HG03442 (cell line): ENCODE measurements around the gene CEP41.
"Not testable (repeated sequence)": the region's sequence is repeated elsewhere in the genome, so short reads cannot be mapped to it uniquely, and the experiment has no call there.

Source experiments
- ATAC-seq: cut with Tn5 transposase; IDR thresholded peaks from one replicate; pipeline ENCODE4 v1.9.1; 2021; ENCODE audit warnings: mild to moderate bottlenecking, moderate library complexity; ENCODE audit not compliant: unreplicated experiment

Gene CEP41

DNA sequence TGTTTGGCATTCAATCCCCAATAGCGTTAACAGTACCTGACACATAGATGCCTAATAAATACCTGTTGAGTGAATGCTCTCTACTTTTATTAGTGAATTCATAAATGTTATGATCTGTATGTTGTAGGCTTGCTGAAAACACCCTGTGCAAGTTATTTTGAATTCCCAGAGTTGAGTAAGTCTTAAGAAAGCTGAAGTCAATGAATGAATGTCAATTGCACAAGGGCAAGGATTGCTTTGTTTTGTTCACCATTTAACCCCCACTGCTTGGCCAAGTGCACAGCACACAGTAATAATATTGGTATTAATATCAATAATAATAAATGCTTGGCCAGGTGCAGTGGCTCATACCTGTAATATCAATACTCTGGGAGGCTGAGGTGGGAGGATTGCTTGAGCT, 50.3 kb downstream of the CEP41 start:
- ATAC-seq, result no peak

DNA sequence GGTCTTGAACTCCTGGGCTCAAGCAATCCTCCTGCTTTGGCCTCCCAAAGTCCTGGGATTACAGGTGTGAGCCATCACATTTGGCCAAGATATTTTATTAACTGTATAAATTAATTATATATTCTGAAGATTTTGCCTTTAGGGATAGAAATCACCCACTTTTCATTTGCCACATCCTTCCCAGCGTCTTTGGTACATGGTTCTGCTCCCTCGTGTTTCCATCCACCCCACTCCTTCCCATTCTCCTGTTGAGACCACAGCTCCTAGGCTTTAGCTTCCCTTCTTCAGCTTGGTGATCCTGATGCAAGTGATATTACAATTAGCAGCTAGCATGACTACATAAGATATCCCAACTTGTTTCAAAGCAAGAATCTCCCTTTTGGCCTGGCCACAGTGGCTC, 52.1 kb downstream of the CEP41 start:
- no peak for ATAC-seq

DNA sequence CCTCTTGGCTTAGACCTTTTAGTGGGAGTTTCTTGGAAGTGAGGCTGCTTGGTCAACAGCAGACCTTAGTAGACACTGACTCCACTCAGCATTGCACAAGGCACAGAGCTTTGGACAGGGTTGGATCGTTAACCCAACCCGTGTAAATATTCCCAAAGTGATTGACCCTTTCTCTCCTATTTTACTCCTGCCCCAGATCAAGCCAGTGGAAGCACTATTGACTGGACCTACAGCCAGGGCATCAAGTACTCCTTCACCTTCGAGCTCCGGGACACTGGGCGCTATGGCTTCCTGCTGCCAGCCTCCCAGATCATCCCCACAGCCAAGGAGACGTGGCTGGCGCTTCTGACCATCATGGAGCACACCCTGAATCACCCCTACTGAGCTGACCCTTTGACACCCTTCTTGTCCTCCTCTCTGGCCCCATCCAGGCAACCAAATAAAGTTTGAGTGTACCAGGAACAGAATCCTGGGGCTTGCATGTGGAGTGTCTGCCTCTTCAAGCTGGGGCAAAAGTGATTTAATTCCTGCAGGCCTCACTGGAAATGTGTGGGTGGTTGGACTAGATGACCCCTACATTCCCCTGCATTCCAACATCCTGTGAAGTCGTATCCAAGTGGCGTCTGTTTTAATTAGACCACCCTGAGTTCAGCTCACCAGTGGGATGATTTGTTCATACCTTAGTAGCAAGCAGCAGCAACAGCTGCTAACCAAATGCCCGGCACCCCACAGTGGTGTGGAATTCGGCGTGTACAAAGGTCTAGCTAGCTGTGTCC, 53.0 kb downstream of the CEP41 start:
- ATAC-seq, result no peak

DNA sequence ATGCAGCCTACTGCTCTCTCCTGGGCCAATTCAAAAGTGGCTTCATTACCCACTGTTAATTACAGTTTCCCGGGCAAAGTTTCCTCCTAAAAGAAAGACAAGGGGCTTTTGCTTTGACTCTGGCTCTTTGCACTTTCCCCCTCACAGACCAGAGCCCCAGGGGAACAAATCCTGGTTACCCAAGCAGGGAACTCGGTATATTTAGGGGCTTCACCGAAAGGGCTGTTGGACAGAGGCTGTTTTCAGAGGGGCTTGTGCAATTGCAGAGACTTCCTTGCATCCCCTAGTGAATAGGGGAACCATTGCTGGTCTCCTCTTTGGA, 53.5 kb downstream of the CEP41 start:
- ATAC-seq, result no peak

DNA sequence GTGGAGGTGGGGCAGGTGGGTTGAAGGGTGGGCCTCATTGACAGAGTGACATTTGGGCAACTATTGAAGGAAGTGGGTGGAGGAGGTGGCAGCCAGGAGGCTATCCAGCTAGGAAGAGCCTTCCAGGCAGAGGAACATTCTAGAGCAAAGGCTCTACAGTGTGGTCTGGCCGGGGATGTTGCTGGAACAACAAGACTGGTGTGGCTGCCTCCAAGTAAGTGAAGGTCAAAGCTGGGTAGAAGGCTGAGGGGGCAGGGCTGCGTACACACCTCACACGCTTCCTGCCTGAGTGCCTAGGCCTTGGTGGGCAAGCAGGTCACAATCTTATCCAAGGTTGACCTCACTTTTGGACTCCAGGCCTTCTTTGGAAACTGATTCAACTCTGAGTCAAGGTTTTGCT, 53.9 kb downstream of the CEP41 start:
- no peak for ATAC-seq

DNA sequence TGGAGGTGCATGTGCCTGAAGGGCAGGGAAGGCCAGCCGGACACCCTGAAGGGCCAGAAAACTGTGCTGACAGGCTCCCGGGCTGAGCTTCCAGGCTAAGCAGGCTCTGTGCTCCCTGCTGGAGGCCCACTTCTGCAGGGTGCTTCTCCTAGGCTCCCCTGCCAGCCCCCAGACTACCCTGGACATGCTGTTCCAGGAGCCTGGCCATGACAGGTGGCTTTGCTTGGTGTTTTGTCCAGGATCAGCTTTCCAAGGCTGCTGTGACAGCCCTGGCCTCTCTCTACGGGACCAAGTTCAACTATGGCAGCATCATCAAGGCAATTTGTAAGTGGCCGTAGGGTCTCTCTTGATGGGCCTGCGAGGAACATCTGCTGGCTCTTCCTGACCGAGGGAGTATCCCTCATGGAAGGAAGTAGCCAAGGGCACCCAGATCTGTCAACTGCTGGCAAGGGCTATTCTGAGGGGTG, 55.2 kb downstream of the CEP41 start:
- ATAC-seq, result no peak

DNA sequence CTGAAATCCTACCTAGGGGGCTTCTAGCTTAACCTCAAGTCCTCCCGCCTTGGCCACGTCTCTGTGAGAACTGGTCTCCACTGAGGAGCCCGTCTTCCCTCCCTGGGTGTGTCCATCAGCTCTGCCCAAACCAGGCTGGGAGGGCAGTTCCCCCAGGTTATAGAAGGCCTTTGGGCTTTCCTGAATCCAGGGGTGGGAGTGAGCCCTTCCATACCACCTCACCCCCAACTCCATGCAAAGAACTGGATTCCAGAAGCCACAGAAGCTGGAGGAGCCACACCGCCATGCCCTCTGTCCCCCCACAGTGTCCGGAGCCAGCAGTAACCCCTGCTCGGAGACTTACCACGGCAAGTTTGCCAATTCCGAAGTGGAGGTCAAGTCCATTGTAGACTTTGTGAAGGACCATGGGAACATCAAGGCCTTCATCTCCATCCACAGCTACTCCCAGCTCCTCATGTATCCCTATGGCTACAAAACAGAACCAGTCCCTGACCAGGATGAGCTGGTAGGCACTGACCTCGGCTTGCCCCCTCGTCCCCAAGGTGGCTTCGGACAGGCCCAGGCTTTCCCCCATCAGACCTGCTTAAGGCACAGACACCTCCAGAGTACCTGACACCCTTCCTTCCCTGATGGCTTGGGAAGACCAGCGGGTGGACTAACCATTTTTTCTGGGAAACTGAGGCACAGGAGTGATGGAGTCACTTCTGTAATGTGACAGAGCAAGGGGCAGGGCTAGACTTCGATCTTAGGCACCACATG, 55.8 kb downstream of the CEP41 start:
- no peak for ATAC-seq

DNA sequence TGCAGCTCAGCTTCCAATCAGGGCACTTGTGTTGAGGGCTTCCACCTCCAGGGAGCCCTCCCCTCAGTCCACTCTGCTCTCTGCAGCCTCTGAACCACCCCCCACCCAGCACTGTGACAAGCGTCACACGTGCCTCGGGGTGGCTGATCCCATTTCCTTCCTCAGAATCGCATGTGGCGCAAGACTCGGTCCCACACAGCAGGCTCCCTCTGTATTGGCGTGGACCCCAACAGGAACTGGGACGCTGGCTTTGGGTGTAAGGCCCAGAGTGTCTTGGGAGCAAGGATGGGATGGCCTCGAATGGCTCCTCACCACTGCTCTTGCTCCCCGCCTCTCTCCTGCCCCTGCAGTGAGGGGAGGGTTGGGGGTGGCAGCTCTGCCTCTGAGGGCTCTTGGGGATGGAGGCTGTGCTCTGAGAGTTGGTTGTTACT, 56.4 kb downstream of the CEP41 start:
- ATAC-seq, result no peak

DNA sequence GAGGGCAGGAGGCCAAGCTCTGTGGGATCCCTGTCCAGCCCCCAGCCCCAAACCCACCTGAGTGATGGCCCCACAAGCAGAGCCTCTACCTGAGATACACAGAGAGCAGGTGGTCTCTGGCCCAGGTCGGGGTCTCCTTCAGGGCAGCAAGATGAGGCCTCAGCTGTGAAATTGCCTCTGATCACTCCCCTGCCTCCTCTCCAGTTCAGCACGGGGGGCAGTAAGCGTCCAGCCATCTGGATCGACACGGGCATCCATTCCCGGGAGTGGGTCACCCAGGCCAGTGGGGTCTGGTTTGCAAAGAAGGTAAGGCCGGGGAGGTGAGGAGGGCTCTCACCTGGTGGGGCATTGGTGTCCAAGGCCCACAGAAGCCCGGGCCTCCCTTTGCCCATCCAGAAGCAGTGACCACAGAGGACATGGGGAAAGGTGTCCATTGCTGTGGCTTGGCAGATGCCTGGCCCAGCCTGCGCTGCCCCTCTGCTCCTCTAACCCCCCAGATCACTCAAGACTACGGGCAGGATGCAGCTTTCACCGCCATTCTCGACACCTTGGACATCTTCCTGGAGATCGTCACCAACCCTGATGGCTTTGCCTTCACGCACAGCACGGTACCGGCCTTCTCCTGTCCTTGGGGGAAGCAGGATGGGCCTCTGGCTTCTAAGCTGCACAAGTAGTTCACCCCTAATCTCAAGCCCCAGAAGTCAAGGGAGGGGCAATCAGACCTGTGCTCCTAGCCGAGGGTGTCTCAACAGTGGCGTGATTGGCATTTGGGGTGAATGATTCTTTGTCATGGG, 57.4 kb downstream of the CEP41 start:
- no peak for ATAC-seq

DNA sequence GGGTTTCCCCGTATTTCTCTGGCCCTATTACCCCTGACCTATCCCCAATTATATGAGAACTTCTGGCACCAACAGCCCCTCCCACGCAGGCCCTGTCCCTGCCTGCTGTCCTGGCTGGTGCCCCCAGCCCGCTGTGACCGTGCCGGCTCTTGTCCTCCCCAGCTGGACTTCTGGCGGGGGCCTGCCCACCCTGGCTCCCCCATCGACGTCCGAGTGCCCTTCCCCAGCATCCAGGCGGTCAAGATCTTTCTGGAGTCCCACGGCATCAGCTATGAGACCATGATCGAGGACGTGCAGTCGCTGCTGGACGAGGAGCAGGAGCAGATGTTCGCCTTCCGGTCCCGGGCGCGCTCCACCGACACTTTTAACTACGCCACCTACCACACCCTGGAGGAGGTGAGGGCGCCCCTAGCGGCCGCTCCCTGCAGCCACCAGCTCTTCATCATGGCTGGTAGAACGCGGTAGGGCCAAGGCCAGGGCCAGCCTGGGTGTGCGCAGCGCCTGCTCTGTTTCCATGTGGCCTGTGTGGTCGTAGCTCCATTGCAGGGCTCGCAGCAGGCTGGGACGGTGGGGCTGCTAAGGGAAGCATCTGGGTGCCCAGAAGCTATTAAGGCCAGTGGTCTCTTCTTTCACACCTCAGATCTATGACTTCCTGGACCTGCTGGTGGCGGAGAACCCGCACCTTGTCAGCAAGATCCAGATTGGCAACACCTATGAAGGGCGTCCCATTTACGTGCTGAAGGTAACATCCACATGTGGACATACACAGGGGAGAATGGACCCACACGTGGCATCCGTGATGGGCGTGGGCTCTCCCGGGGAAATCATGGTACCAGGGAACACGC, 59.1 kb downstream of the CEP41 start:
- no peak for ATAC-seq

DNA sequence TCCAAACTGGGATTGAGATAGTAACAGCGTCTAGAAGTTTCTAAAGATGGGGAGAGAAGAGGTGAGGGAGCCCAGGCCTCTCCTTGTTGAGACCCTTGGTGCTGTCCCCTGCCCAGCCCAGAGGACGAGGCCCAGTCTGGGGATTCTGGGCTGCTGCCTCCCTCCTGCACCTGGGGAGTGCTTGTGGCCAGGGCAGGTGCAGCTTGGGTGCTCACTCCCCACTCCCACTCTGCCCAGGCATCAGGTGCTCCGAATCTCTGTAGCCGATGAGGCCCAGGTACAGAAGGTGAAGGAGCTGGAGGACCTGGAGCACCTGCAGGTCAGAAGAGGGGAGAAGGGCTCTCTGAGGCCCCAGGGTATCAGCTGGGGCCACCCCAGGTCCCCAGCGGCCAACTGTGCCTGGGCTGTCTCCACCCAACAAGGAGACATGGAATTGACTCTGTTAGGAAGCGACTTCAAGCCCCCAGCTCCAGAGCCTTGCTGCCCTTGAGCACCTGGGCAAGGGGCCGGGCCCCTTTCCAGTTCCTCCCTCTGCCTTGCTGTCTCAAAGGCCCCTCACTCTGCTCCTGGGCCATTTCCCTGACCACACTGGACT, 59.9 kb downstream of the CEP41 start:
- ATAC-seq, result no peak

DNA sequence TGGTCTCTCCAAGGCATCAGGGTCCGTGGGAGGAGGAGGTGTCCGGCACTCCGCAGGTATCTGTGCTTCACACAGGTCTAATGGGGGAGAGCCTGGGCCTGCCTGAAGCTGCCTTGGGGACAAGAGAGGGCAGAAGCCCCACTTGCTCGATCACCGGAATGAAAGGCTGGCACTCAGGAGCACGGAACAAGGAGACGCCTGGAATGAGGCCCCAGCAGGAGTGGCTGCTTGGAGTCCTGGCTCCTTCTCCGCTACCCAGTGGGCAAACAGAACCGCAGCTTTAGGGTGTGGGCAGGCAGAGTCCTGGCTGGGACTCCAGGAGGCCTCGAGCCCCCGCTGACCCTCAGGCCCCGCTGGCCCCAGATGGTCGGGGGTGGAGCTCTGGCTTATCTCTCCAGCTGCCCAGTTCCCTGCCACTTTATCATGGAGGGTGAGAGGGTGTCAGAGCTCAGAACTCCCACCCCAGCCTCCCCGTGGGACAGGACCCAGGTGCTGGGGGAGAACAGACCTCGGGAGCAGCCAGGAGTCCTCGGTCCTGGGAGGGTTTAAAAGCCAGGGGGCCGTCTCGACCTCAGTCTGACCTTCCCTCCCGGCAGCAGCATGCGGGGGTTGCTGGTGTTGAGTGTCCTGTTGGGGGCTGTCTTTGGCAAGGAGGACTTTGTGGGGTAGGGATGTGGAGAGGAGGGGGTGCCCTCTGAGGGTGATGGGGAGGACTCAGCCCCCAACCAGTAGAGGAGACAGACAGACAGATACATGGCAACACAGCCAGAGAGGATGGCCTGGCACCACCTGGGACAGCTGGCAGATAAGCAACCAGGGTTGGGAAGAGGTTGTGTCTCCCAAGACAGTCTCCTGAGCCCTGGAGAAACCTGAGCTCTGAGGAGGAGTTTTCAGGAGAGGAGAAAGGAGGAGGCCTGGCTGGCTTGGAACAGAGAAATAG, 60.6 kb downstream of the CEP41 start, which contains the start of gene CPA1:
Gene CPA1, plus strand, starts transcription at position 574 of the 940 bp plus-strand sequence. Its CDS starts 27 bp downstream, at position 601.
- no peak for ATAC-seq

DNA sequence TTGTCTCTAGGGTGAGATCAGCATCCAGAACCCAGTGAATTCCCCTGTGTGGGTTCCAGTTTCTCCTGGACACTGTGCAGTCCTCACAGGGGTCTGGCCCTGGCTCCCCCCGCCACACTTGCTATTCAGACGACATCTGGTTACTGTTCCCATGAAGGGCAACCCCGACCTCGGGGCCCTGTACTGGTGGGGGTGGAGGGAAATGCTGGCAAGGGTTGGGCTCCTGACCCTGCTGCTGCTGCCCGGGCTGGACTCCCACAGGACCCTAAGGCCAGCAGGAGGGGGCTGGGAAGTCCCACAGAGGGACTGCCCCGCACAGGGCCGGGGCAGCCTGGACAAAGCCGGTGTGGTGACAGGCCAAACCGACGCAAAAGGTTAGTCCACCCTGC, 61.3 kb downstream of the CEP41 start:
- no peak for ATAC-seq

DNA sequence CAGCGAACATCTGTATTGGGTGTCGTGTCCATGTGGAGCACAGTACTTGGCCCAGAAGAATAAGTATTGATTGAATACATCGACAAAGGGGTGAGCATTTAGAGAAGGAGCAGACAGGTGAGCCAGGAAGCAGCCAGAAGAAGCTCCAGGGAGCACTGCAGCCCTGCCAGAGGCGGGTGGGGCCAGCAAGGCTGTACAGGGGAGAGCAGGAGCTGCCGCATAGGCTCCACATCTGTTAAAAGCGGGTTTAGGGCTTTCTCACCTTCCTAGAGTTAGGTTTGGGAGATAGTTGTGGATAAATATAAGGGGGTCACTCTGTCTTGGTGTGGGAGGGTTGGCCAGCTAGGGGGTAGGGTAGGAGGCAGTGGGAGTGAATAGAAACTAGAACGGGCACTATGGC, 61.8 kb downstream of the CEP41 start:
- no peak for ATAC-seq

DNA sequence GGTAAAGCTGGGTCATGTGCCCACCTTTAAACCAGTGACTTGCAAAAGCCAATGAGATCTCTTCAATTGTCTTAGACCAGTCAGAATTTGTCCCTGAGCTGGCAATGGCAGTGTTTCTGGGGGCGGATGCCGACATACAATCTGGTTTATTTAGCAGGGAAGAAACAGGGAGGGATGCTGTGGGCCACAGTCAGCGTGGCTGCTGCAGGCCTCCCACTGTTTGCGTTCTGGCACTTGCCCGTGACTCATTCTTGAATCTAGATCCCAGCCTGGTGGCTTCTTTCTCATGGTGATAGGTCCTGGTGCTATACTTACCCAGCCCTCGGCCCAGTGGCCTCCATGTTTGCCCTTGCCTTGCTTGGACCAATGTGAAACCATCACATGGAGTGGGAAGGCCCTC, 63.6 kb downstream of the CEP41 start:
- ATAC-seq, result no peak

DNA sequence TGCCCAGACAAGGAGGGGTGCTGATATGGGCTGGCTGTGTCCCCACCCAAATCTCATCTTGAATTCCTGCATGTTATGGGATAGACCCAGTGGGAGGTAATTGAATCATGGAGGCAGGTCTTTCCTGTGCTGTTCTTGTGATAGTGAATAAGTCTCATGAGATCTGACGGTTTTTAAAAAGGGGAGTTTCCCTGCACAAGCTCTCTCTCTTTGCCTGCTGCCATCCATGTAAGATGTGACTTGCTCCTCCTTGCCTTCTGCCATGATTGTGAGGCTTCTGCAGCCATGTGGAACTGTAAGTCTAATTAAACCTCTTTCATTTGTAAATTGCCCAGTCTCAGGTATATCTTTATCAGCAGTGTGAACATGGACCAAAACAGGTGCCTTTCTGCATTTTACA, 64.4 kb downstream of the CEP41 start:
- ATAC-seq, result not testable (repeated sequence)

DNA sequence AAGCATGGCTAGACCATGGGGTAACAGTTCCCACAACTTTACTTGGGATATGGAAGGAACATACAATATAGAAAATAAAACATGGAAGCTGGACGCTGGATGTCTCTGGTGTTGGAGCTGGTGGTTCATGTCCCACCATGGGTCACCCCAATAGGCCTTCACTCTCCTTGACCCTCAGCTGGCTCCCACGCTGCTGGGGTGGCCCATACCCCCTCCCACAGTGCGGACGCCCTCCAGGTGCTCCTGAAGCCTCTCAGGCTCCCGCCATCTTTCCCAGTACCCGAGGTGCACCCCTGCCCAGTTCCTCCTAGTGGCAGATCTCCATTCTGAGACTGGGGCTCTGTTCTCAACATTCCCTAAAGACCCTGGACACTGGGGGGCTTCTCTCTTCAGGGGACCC, 66.3 kb downstream of the CEP41 start:
- ATAC-seq, result no peak

DNA sequence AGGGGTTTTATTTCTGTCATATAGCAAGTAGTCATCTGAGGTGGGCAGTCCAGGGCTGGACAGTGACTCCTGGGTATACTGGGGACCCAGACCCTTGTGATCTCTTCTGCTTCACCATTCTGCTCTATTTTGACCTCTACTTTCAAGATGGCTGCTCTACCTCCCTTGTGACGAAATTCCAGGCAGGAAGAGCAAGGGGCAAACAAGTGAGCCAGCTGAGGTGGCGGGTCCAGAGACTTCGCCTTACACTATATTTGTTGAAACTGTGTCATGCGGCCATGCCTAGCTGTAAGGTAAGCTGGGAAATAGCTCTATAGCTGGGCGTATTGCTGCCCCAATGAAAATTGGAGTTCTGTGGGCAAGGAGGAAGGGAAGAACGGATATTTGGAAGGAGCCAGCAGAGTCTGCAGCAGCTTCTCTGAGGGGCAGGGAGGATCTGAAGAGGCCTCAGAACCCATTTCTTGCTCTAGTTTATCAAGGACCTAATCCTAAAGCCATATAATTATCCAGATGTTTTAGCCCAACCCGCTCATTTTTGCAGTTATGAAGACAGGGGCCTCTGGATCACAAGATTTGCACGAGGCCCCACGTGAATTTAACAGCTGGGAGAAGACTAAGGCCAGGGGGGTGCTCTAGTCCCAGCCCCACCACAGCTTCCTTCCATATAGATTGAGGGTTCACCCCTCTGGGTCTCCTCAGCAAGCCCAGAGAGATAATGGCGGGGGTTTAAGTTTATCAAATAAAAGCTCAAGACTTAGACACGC, 68.2 kb downstream of the CEP41 start:
- ATAC-seq, result no peak
